ENCODE measurements around the gene CORO6.
"Not testable (repeated sequence)": the region's sequence is repeated elsewhere in the genome, so short reads cannot be mapped to it uniquely, and the experiment has no call there.

CORO6 gene

GRCh38 chr17:29622337-29623282 lies at the start of gene CORO6:
Gene CORO6, minus strand, starts transcription at chr17:29622912. Its CDS starts 1,491 bp downstream, at chr17:29621421.
- DNase-seq (ENCODE audit: low read depth, low spot score): no peak

- no peak for DNase-seq (ENCODE audit: low read depth, low spot score)
Measured at GRCh38 chr17:29671661-29672060, 48.9 kb upstream of the CORO6 start.

- DNase-seq (ENCODE audit: low read depth, low spot score): no peak
Measured at GRCh38 chr17:29669266-29669665, 46.6 kb upstream of the CORO6 start.

- DNase-seq (ENCODE audit: low read depth, low spot score): no peak
Measured at GRCh38 chr17:29667969-29668368, 45.3 kb upstream of the CORO6 start.

GRCh38 chr17:29665481-29665810 lies 42.7 kb upstream of the CORO6 start:
- no peak for DNase-seq (ENCODE audit: low read depth, low spot score)

- DNase-seq (ENCODE audit: low read depth, low spot score): no peak
Measured at GRCh38 chr17:29664743-29665480, 42.2 kb upstream of the CORO6 start.

- DNase-seq (ENCODE audit: low read depth, low spot score): no peak
Measured at GRCh38 chr17:29663155-29663554, 40.4 kb upstream of the CORO6 start.

- DNase-seq (ENCODE audit: low read depth, low spot score): no peak
Measured at GRCh38 chr17:29661213-29661612, 38.5 kb upstream of the CORO6 start.

GRCh38 chr17:29659155-29659554 lies 36.4 kb upstream of the CORO6 start:
- no peak for DNase-seq (ENCODE audit: low read depth, low spot score)

GRCh38 chr17:29655323-29655722 lies 32.6 kb upstream of the CORO6 start:
- DNase-seq (ENCODE audit: low read depth, low spot score): no peak

GRCh38 chr17:29653995-29654714 lies 31.4 kb upstream of the CORO6 start:
- no peak for DNase-seq (ENCODE audit: low read depth, low spot score)

- no peak for DNase-seq (ENCODE audit: low read depth, low spot score)
Measured at GRCh38 chr17:29652976-29653375, 30.3 kb upstream of the CORO6 start.

GRCh38 chr17:29651913-29652312 lies 29.2 kb upstream of the CORO6 start:
- not testable (repeated sequence) for DNase-seq (ENCODE audit: low read depth, low spot score)

- no peak for DNase-seq (ENCODE audit: low read depth, low spot score)
Measured at GRCh38 chr17:29650396-29650795, 27.7 kb upstream of the CORO6 start.

- no peak for DNase-seq (ENCODE audit: low read depth, low spot score)
Measured at GRCh38 chr17:29649359-29649758, 26.6 kb upstream of the CORO6 start.

- no peak for DNase-seq (ENCODE audit: low read depth, low spot score)
Measured at GRCh38 chr17:29648005-29648404, 25.3 kb upstream of the CORO6 start.

GRCh38 chr17:29645515-29646051 lies 22.9 kb upstream of the CORO6 start:
- no peak for DNase-seq (ENCODE audit: low read depth, low spot score)

GRCh38 chr17:29643817-29644160 lies 21.1 kb upstream of the CORO6 start:
- no peak for DNase-seq (ENCODE audit: low read depth, low spot score)

- no peak for DNase-seq (ENCODE audit: low read depth, low spot score)
Measured at GRCh38 chr17:29642171-29642611, 19.5 kb upstream of the CORO6 start.

GRCh38 chr17:29640981-29641642 lies 18.4 kb upstream of the CORO6 start:
- no peak for DNase-seq (ENCODE audit: low read depth, low spot score)

GRCh38 chr17:29640413-29640812 lies 17.7 kb upstream of the CORO6 start:
- DNase-seq (ENCODE audit: low read depth, low spot score): peak; percentile 64
